Colon (tissue), 2 donors: ENCODE measurements around the gene IKZF2.
A peak's percentile ranks its signal among the peaks of the same experiment; 100 is the strongest.

Experiments
- FAIRE-seq: peaks from 2 replicates; lab custom pipeline; 2012; peaks lifted over from hg19 to GRCh38; lab: Jason Lieb, UNC
- donor health status: control.
- donor health status: control.

IKZF2 gene

DNA sequence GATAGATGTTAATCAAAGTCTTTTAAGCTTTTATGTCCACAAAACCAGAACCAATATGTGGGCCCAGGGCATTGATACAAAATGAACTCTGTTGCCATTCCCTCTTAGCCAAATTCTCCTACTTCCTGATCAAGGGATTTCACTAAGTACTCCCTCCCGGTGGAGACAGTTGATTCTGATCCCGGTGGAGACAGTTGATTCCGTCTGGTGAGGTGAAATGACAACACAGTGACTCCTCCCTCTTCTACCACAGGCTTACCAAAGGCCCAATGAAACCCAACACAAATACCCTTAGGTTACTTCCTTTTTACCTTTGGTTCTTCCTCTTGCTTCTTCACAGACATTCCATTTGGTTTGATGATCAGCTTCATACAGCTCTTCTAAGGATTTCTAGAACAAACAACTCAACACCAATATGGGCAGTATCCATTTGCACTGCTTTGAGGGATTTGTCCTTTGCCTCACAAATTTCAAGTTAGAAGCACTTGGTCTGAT is 153.8 kb downstream of the IKZF2 start:
- no peak for FAIRE-seq

DNA sequence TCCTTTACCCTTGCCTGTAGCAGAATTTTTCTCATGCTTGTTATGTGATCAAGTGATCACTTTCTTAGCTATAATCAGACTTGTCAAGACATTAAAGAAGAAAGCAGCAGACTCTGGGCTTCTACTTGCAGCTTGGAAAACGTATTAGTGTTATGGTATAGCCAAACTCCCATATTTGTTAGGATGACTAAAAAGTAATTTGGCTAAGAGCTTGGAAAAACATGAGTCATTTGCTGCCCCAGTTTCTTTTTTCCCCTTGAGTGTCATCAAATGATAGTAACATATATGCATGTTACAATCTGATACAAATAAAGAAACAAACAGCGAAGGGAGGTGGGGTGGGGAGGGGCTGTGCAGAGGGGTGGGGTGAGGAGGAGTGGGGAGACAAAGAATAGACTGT is 155.5 kb downstream of the IKZF2 start:
- FAIRE-seq: no peak

DNA sequence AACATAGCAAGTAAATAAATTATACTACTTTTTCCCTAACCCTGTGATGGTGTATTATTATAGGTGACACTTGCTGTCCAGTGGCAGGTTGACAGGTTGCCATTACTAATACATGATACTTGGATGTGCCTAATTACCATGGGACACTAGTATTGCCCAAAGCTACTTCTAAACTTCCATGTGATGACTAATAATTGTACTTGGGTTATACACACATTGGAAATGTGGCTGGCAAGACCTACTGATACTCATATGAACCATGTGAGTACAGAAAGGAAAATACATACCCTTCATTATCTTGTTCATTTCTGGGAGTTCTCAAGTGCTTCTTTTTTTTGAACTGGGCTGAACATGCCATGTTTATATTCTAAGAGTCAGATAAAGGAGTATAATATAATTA is 156.4 kb downstream of the IKZF2 start:
- no peak for FAIRE-seq

DNA sequence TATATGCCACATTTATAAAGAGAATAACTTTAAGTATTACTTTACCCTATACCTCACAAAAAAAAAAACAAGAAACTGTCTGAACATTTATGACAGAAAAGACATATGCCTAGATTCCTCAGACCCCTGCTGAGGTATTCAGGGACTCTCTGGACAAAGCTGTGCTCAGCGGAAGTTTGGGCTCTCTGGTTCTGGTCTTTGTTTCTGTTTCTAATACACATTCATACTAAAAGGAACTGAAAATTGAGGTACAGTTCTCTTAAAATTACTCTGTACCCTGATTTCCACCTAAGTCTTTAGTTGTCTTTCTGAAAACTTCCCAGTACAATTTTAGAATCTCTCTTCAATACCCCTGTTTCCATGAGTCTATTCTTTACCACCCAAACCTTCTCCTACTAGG is 160.3 kb downstream of the IKZF2 start:
- no peak for FAIRE-seq

DNA sequence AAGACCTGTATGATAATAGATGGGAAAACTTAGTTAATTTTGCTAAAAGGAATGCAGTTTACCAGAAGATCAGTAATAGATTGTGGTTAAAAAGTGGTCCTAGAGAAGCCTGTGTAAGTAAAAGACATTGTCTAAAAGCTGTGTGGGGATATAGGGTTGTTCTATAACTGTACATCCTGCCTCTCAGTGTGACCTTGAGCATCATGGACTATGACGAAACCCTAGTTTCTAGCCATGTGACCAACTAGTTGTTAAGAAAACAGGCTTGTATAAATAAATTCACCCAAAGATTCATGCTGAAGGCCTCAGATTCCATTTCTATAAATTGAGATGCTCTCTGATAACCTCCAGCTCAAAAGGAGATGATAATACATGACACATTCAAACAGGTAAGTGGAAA is 160.7 kb downstream of the IKZF2 start:
- FAIRE-seq: no peak

DNA sequence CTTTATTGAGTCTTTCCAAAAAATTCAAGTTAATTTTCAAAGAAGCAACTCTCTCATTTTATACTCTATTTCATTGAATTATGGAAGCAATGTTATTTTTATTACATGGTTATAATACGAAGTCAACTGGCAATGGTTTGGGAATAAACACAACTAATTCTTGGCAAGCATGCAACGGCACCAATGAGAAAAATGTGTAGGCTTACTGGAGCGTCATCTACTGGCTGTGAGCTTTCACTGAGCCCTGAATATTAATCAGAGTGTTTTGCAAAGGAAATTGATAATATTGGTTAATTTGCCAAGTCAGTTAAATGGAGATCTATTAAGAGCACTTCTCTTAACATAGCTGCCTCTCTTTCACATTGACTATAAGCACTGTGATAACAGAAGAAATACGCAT is 163.9 kb downstream of the IKZF2 start:
- no peak for FAIRE-seq

DNA sequence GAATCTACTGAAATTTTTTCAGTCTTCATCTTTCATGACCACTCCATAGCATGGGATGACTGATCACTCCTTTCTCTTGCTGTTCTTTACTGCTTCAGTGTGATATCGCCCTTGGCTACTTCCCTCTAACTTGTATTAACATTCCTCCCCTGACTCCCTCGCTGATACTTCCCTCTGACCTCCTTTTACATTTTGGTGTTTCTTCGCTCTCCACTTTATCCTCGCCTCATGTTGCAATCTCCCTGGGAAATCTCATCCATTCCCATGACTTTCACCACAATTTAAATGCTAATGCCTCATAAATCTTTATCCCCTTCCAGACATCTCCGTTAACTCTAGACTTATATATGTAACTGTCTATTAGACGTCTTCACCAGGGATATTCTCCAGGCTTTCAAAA is 167.3 kb downstream of the IKZF2 start:
- no peak for FAIRE-seq

DNA sequence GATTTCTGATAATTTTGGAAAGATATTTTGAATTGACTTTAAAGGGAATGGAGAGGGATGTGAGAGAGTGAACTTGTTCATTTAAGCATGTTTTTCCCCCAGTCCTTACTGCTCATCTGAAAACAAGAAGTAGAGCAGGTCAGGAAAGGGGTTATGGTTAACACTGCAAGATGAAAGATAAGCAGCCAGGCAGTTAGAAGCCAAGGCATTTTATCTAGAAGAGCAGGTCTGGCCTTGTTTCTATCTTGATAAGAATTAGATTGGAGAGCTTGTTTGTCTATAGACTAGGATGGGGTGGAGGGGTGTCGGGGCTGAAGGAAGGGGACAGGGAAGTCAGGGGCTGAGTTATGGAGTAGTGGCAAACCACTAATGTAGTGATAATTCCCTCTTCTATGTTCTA is 171.6 kb downstream of the IKZF2 start:
- FAIRE-seq: peak; percentile 28

DNA sequence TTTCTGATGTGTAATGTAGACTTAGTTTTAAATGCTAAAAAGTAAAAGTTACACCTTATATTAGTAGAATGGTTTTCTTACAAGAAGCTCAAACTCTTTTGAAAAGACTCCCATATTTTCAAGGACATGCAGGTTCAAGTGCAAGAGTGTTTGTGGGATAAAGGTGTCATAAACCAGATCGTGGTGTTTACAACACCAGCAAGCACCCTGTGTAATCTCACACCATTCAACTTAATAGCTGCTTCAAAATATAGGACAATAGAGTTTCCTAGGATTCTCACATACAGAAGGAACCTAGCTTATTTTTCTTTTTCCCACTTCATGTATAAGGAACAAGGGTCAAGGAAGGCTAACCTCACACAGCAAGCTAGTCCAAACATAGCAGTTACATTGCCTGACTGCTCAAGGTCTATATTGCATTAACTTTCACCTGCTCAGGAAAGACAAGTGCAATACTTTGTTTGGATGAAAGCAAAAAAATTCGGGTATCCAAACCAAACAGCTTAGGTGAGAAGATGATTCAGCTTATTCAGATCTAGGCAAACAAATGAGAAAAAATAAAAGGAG is 172.3 kb downstream of the IKZF2 start:
- no peak for FAIRE-seq

DNA sequence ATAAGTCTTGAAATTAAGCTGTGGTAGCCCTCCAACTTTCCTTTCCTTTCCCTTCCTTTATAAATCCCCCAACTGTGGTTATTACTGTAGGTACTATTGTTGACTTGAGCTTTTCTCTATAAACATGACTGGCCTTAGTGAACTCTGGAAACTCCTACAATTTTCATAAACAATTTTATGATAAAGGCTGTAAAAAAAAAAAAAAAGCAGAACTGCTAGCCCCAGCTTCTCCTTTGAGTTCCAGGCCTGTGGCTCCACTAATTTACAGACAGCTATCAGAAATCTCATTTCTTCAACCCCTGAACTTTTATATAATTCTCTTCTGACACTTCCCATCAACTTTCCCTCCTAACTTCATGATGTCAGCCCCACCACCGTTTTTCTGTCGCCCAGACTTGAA is 174.3 kb downstream of the IKZF2 start:
- FAIRE-seq: no peak

DNA sequence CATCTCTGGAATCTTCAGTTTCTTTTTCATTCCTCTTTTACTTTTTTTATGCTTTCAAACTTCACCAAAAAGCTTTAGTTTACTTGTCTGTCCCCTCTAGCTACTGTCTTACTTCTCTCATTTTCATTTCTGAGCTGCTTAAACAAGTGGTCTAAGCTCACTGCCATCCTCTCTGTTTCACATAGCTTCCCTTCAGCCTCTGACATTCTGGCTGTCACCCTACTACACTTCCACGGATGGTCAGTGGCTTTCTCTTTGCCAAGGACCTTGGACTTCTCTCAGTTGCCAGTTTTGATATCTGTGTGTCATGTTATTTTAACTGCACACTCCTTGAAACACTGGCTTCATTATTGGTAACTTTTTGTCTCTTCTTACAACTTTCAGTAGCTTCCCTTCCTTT is 176.1 kb downstream of the IKZF2 start:
- FAIRE-seq: no peak

DNA sequence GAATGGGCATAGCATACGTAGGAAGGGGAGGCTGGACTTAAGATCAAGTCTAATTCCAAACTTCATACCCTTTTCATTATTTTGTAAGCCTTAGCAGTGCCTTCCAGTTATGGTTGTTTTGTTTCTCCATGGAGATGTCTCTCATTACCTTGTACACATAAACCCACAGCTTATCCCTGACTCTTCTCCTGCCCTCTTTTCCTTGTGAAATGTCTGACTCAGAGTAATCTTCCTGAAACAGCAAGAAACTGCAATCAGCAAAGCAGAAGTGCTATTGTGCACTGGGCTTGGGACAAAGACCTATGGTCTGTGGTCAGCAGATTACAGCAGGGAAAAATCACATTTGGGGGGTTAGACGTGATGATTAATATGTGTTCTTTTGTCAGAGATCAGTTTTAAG is 176.7 kb downstream of the IKZF2 start:
- FAIRE-seq: no peak

DNA sequence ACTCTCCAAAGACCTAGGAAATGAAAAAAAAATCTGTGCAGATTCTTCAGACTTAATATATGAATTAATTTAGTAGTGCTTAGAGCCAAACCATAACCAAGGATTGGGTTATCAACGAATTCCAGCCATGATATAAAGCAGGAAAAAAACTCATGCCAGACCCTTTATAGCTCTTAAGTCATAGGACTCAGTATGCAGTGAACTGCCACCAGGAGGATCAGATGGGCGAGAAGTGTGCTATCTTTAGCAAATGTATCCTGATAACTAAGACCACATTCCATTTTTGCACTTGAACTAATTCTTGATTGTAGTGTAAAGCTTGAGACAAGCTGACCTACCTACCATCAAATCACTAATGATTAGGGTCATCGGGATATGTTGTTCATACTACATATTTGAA is 178.1 kb downstream of the IKZF2 start:
- FAIRE-seq: no peak

DNA sequence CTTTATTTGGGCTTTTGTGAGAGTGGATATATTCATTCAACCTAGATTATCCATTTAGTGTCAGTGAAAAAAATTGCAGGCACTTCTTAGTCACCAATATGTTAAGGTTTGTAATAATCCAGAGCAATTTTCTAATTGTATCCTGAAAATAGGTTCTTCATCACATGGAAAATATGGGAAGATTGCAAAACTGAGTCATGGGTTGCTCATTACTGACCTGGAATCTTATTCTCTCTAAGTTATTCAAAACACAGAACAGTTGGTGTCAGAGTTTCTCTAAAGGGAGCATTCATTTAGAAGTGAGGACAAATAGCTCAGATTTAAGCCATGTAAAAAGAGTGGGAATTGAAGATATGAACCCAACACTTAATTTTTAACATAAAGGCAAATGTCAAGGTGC is 181.3 kb downstream of the IKZF2 start:
- no peak for FAIRE-seq

DNA sequence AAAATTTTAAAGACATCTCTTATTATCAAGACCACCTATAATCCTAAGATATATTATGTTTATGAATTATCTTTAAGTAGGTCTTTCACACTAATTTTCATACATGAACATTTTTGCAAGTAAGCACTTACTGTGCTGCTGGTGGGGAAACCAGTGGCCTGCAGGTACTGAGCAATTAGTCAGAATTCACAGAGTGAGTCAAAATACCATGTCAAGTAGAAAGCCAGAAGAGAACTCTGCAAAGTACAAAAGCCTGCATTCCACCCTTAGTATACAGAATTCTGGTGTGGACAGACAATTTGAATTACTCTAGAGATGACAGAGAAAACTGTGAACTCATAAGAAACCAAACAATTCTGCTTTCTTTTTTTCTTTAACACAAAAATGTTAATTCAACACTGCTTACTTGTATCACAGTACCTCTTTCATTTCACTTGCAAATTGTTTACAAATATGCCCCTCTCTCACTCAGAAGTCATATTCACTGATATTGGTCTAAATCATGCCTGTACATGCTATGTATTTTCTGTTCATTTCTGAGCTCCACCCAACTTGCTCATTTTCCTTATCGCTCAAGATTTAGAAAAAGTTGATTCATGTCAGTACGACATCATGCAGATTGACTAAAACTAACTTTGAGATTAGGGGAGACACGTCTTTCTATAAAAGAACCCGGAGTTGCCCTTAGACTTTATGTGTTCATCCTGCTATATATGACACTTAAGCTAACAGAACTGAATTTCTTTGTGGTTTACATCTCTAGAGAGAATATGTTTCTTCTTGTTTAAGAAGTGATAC is 182.9 kb downstream of the IKZF2 start:
- FAIRE-seq: no peak

DNA sequence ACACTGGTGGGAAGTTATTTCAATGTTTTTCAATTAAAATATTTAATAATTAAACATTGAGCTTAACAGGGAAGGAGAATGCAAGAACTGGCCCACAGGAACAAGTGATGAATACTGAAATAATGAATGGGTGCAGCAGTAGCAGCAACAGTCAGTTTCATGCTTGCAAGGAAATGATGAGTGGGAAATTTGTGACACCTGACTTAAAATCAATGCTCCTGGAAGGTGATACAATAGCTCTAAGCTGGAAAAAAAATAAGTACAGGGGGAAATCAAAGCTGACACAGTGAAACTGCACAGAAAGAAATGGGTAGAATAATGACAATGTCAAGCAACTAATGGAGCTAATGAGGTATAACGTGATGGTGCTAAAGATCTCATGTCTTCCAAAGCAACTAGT is 184.5 kb downstream of the IKZF2 start:
- FAIRE-seq: no peak

DNA sequence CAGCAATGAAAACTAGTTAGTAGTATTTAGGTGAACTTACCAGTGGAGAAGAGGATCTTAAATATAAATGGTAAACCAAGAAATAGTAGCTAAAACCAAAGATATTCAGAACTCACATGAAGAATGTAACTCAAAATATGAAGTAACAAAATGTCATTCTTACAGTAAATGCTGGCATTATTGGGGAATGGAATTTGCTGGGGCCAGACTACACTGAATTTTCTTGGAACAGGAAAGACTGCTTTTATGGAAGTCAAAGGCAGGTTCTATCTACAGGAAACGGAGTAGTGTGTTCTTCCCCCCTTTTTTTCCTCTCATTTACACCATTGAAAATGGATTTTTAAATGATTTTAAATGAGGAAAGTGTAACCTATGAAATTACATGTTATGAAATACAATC is 188.7 kb downstream of the IKZF2 start:
- no peak for FAIRE-seq

DNA sequence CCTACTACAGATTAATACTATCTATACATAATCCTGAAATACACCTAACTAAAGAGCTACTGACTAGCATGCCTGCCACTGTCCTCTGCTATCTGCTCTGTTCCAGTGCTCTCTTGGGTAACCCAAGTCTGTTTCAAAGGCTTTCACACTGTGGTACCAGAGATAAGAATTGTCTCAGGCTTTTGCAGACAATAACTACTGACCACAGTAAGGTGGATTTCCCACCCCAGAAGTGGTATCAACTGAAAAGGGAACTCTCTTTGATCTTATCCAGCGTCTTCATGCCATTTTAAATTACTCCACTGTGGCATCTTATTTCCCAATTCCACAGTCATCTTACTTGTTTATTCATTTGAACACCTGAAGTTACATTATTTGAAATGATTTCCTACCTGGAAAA is 190.2 kb downstream of the IKZF2 start:
- FAIRE-seq: no peak

DNA sequence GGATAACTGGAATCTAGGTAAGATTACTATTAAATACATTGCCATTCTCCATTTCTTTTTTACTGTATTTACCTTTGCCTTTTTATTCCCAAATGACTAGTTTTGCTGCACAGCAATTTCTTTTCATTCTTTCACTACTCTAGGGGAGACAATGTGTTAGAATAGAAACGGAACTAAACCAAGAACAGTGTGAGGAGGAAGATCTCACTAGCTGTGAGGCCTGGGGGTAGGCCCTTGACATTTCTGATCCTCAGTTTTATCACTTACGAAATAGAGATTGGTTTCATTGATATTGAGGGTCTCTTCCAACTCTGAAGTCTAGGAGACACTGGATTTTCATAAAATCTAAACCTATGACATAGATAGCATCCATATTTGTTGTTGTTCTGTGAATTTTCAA is 191.1 kb downstream of the IKZF2 start:
- no peak for FAIRE-seq

DNA sequence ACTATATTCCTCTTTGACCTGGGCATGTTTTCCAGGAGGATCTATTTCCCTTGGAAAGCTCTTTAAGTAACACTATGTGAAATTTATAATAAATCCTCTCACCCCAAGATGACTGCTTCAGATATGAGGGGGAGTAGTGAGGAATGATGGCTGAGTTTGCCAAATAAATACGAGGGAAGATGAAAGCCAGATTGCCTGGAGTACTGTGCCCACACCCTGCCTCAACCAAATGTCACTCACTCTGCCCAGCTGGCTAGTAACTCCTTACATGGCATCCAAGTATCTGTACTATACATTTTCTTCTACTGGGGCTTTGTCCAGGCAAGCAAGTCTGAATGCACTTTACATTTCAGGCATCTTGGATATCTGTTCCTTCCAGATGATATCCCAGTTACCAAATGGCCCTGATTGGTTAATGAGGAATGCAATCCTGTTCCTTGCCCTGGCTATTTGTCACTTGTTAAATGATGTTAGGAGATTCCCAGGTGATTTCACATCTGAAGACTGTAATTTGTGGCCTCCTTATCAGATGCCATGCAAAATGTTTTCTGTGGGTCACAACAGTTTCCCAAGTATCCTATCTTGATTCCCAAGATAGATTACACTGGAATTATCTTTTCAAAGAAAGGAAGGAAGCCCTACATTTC is 191.8 kb downstream of the IKZF2 start:
- FAIRE-seq: no peak

DNA sequence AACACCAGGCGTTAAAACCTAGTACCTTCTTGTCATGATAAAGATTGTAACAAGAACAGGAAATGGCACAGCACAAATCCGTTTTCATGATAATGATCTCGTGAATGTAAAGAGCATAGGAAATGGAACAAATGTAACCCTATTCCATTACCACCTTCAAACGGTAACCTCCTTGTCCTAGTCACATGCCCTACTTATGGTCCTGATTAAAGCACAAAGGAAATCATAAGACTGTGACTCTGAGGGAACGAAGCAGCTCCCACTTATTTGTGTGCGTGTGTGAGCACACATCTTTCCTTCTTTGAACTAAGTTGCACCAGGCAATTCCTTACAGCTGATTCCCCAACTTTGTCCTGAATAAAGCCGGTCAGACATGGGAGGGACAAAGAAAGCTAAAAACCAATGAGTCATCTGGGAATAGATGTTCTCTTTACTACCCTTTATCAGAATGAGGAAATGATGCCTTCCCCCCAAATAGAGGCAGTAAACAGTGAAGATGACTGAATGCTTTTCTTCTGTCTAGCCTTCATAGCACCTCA is 192.6 kb downstream of the IKZF2 start:
- FAIRE-seq: no peak

DNA sequence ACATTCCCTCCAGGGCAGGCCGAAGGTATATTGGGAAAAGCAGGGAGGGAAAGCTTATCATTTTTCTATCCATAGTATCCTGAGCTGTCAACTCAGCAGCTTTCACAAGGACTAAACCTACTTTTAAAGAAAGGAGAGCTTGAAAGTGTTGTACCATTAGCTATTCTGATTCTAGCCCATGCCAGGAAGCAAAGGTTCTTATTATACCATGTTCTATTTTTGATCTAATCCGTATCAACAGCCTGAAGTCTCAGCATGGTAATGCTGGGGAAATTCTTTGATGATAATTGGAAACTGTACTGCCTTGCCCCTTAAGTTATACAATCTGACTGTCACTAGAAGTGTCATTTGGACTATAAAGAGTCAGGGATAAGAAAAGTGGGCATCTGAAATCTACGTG is 193.3 kb downstream of the IKZF2 start:
- FAIRE-seq: no peak

DNA sequence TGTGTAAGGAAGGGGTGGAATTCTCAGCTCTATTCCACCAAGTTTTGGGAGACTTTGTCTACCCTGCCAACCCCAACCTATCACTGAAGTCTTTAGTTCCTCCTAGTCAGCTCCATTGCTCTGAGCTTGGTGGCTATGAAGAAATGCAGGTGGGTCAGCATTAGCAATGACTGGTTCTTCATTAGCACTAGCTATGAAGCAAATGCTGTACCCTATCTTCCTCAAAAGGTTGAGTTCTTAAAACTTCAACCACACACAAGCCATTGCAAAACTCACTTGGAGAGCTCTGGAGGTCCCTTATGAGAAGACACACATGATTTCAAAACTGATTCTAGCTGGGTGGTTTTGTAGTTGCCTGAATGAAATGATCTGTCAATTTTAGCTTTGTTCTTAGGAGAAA is 193.8 kb downstream of the IKZF2 start:
- no peak for FAIRE-seq
